ENCODE measurements around the gene PVR. TPM values are rescaled to one million over a fixed set of nuclear protein-coding genes. Genes with fewer than 3 reads are reported as not detected.

PVR gene
- total RNA-seq, 1 donor from 2014 or later: 212 TPM

GRCh38 chr19:44642377-44642776, 1.3 kb upstream of the PVR start:
- DNase-seq (ENCODE audit: extremely low read depth, low read depth, low spot score): no peak

DNA sequence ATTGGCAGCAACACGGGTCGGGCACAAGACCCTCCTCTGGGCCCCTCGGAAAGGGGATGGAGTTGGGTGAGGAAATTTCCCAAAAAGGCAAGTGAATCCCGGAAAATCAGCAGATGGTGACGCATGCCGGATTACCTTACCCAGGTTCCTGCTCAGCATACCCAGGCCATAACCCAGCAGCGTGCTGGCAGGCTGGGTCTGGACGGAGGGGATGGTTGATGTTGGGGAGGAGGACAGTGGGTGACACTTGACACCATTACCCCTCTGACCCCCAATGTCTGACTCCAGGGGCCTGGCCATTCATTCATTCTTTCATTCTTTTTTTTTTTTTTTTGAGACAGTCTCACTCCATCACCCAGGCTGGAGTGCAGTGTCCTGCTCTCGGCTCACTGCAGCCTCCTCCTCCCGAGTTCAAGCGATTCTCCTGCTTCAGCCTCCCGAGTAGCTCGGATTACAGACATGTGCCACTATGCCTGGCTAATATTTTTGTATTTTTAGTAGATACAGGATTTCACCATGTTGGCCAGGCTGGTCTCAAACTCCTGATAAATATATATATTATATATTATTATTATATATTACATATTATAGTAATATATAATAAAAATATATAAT, 799 bp downstream of the PVR start:
- DNase-seq (ENCODE audit: extremely low read depth, low read depth, low spot score): no peak

DNA sequence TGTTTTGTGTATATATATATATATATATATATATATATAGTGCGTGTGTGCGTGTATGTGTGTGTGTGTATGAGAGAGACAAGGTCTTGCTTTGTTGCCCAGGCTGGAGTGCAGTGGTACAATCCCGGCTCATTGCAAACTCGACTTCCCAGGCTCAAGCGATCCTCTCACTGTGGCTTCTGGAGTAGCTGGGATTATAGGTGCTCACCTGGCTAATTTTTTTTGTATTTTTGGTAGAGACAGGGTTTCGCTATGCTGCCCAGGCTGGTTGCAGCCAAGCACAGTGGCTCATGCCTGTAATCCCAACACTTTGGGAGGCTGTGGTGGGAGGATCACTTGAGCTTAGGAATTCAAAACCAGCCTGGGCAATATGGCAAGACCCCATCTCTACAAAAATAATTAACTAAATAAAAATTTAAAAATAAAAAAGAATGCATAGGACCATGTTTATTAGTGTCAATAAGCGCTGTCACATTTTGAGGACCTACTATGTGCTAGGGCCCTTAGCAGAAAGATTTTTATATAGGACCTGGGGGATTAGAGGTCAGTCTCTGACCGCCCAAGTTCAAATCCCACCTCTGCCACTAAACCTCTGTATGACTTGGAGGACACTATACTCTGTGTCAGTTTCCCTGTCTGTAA, 1.8 kb downstream of the PVR start:
- DNase-seq (ENCODE audit: extremely low read depth, low read depth, low spot score): no peak

- DNase-seq (ENCODE audit: extremely low read depth, low read depth, low spot score): no peak
Observed at GRCh38 chr19:44646049-44646416, 2.3 kb downstream of the PVR start.

- DNase-seq (ENCODE audit: extremely low read depth, low read depth, low spot score): no peak
Observed at GRCh38 chr19:44647144-44647543, 3.4 kb downstream of the PVR start.

DNA sequence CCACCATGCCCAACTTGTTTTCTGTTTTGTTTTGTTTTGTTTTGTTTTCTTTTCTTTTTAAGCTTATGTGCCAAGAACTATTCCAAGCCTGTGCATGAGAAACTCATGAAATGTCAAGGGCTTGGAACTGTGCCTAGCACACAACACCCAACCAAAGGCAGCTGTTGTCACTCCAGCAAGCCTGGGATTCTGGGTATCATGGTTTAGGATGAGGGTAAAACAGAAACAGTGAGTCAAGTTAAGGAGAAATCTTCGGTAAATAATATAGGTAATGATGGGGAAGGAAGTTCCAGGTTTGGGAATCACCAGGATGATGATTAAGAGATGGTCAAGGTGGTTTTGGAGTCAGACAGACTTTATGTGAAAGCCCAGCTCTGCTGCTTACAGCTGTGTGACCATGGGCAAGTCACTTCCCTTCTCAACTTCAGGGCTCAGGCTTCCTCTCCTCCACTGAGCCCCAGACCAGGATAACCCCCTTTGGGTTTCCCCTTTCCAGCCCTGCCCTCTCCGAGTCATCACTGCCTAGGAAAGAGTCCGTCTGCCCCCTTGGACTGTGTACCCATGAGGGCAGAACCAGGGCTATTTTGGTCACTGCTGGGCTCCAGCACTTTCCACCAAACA, 5.0 kb downstream of the PVR start:
- no peak for DNase-seq (ENCODE audit: extremely low read depth, low read depth, low spot score)

DNA sequence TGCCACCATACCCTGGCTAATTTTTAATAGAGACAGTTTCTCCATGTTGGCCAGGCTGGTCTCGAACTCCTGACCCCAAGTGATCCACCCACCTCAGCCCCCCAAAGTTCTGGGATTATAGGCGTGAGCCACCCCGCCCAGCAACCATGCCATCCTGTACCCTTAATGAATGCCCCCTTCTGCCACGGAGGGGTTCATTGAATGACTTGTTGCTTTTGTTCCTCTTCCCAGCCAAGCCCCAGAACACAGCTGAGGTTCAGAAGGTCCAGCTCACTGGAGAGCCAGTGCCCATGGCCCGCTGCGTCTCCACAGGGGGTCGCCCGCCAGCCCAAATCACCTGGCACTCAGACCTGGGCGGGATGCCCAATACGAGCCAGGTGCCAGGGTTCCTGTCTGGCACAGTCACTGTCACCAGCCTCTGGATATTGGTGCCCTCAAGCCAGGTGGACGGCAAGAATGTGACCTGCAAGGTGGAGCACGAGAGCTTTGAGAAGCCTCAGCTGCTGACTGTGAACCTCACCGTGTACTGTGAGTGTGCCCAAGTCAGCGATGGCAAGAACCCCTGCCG, 6.0 kb downstream of the PVR start:
- no peak for DNase-seq (ENCODE audit: extremely low read depth, low read depth, low spot score)

DNA sequence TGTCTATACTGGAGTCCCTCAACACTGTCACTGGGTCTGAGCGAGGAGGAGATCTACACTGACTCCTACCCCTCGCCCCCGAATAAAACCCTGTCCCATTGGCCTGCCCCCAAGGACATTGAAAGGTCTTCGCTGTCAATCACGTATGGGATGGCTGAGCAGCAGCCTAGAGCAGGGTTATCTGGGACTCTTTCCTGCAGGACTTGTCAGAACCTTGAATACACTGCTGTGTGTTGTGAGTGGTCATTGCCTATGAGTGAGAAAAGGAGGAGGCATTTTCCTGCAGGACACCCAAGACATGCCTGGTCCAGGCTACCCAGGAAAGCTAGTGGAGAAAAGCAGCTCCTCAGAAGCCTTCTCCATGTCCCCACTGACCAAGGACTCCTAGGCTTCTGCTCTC, 9.6 kb downstream of the PVR start:
- DNase-seq (ENCODE audit: extremely low read depth, low read depth, low spot score): no peak

GRCh38 chr19:44653977-44654774, 10.5 kb downstream of the PVR start:
- no peak for DNase-seq (ENCODE audit: extremely low read depth, low read depth, low spot score)

DNA sequence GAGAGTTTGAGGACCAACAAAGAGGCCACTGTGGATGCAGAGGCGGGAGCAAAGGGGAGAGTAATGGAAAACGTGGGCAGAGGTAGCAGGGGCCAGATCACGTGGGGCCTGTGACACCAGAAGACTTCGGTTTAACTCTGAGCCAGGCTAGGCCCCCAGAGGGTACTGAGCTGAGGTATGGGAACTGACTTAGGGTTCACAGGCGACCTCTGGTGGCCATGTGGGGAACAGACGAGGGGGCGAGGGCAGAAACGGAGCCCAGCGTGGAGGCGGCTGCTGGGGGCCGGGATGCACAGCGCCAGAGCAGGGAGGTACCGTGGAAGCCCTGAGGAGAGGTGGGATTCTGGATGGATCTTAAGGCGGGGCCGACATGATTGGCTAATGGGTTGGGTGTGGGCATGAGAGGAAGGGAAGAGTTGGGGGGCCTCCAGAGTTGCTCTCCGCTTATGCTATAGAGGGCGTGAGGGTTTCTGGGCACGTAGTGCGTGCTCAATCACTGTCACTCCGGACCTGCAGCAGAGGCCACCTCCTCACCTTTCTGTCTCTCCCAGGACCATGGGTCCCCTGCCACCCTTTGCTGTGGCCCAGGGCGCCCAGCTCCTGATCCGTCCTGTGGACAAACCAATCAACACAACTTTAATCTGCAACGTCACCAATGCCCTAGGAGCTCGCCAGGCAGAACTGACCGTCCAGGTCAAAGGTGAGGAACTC, 13.7 kb downstream of the PVR start:
- no peak for DNase-seq (ENCODE audit: extremely low read depth, low read depth, low spot score)

- DNase-seq (ENCODE audit: extremely low read depth, low read depth, low spot score): no peak
Observed at GRCh38 chr19:44658069-44658733, 14.5 kb downstream of the PVR start.

DNA sequence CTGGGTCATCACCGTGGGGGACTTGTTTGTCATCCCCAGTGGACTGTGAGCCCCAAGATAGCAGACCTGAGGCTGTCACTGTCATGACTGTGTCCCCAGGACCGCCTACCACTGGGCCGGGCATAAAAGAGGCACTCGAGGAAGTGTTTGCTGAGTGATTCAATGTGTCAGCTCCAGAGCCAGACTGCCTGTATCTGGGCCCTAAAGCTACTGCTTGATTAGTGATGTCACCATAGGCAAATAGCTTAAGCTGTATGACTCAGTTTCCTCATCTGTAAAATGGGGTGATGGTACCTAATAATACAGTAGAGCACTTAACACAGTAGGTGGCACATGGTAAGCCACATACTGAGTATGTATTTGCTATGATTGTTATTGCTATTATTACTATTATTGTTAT, 16.4 kb downstream of the PVR start:
- no peak for DNase-seq (ENCODE audit: extremely low read depth, low read depth, low spot score)

DNA sequence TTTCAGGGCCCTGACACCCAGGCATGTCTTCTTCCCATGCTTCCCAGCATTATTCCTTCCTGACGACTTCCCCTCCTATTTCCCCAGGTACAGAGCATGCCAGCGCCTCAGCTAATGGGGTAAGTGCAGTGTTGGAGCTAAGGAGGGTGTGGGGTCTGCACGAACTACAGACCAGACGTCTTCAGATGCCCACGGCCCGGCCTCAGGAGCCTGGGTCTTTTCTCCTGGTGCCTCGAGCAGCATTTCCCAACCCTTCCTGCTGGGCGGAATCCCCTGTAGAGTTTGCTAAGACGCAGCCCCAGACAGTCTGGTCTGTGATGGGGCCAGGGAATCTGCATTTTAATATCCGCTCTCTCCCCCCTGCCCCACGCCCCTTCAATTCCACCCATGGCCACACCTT, 17.5 kb downstream of the PVR start:
- DNase-seq (ENCODE audit: extremely low read depth, low read depth, low spot score): no peak

GRCh38 chr19:44661904-44662303, 18.2 kb downstream of the PVR start:
- no peak for DNase-seq (ENCODE audit: extremely low read depth, low read depth, low spot score)

GRCh38 chr19:44662691-44663385, 19.1 kb downstream of the PVR start:
- DNase-seq (ENCODE audit: extremely low read depth, low read depth, low spot score): no peak

DNA sequence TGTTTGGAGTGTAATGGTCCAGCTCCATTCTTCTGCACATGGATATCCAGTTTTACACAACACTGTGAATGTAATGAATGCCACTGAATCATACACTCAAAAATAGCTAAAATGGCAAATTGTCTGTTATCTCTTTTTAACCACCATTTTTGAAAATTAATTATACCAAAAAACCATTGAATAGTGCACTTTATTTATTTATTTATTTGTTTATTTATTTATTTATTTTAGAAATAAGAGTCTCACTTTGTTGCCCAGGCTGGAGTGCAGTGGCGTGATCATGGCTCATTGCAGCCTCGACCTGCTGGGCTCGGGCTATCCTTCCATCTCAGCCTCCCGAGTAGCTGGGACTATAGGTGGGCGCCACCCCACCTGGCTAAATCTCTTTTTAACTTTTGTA, 20.3 kb downstream of the PVR start:
- DNase-seq (ENCODE audit: extremely low read depth, low read depth, low spot score): no peak

GRCh38 chr19:44664976-44665375, 21.3 kb downstream of the PVR start:
- DNase-seq (ENCODE audit: extremely low read depth, low read depth, low spot score): no peak

DNA sequence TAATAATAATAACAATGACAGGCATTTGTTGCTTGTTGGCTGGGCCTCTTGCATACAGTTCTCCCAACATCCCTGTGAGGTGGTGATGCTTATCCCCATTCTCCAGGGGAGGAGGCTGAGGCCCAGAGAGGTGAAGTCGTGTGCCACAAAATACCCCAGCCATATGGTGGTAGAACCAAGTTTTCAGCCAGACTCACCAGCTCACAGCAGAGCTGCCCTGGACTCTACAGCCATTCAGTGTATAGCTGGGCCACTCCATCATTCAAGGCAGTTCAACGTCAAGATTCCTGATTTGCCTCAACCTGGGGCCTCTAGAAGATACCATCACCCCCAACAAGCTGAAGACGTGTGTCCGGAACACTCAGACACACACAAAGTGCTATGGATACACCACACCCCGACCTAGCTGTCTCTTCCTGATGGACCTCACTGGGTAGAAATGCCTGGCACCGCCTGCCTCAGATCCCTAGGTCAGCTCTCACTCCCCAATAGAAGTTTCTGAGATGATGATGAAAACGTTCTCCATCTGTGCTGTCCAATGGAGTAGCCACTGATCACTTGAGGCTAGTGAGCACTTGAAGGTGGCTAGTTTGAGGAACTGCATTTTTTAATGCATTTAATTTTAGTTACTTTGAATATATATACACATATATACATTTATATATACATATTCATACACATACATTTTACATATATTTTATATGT, 23.3 kb downstream of the PVR start:
- DNase-seq (ENCODE audit: extremely low read depth, low read depth, low spot score): no peak

Data from glomerular endothelial cell (primary cell).